Type B pancreatic cell (in vitro differentiated cells): ENCODE data around the gene GNPDA1. TPM values are rescaled to one million over a fixed set of nuclear protein-coding genes. Genes with fewer than 3 reads are reported as not detected.

Experiments used
- DNase-seq: peaks from one replicate; pipeline ENCODE4 v3.0.0; 2021; ENCODE audit warnings: mixed read lengths; ENCODE audit not compliant: unreplicated experiment; ENCODE audit errors: extremely low spot score
- H3K27ac Mint-ChIP-seq: 2 replicates; pipeline ENCODE4 v1.8.0; 2021; ENCODE audit warnings: mild to moderate bottlenecking, mixed read lengths
- H3K27me3 Mint-ChIP-seq: 2 replicates; pipeline ENCODE4 v1.8.0; 2021; ENCODE audit warnings: mixed read lengths
- H3K36me3 Mint-ChIP-seq: 2 replicates; pipeline ENCODE4 v1.8.0; 2021; ENCODE audit warnings: mixed read lengths
- H3K4me1 Mint-ChIP-seq: one replicate; pipeline ENCODE4 v1.8.0; 2021; ENCODE audit warnings: mixed read lengths; ENCODE audit not compliant: unreplicated experiment
- H3K4me3 Mint-ChIP-seq: 2 replicates; pipeline ENCODE4 v1.8.0; 2021; ENCODE audit warnings: mild to moderate bottlenecking, mixed read lengths
- H3K9me3 Mint-ChIP-seq: 2 replicates; pipeline ENCODE4 v1.8.0; 2021; ENCODE audit warnings: mixed read lengths
- total RNA-seq: library from RNA; stranded (reverse); gene quantifications from 2 replicates; pipeline ENCODE4 v1.2.1, GENCODE V29; 2021; ENCODE audit warnings: low replicate concordance
- TF ChIP-seq, protein P1 (sequence below): fragments of 200-600 bp; sonication (generic); conservative IDR thresholded peaks from 2 replicates; pipeline ENCODE4 v1.5.0; 2021; ENCODE audit warnings: antibody characterized with exemption, mild to moderate bottlenecking

The GNPDA1 gene
- total RNA-seq, 1 donor from 2014 or later, result 50.4 TPM

DNA sequence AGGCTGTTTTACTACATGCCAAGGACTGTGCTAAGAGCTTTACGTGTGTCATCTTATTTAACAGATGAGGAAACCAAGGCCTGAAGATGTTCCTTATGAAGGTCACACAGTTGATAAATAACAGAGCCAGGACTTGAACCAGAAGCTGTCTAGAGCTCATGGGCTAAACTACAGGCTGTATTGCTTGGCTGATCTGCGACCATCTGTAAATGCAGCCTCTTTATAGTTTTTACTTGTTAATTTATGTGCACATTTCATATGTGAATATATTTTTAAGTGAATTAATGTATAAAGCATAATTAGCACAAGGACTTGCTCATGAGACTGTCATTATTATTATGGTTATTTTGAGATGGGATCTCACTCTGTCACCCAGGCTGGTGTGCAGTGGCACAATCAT, 19.3 kb upstream of the GNPDA1 start:
- no peak overlapping the region for H3K4me3 Mint-ChIP-seq
- peaks cover 3% of the 10 kb centered on the region for H3K27me3 Mint-ChIP-seq

DNA sequence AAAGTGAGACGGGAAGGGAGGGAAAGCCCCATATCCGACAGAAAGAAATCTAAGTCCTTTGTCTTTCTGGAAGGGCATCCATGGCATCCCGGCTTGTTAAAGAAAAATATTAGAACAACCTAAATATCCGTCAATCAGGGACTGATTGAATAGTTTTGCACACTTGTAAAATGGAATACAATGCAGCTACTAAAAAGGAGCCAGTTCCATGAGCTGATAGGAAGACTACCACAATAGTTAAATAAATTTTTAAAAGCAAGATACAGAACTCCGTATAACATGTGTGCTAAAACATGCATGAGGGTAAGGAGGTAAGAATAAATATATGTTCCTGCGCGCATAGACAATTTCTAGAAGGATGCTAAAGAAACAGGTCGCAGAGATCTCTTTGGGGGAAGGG, 12.8 kb upstream of the GNPDA1 start:
- Mint-ChIP-seq H3K36me3 (no peaks in the 10 kb centered on the region), H3K4me1 (peaks cover 11% of the 10 kb centered on the region), H3K27ac (peak overlapping the region; percentile 95), H3K9me3 (no peaks in the 10 kb centered on the region), H3K27me3 (peaks cover 3% of the 10 kb centered on the region), H3K4me3 (peak overlapping the region; percentile 93)
- no peak for DNase-seq
- TF ChIP-seq, protein P1, sequence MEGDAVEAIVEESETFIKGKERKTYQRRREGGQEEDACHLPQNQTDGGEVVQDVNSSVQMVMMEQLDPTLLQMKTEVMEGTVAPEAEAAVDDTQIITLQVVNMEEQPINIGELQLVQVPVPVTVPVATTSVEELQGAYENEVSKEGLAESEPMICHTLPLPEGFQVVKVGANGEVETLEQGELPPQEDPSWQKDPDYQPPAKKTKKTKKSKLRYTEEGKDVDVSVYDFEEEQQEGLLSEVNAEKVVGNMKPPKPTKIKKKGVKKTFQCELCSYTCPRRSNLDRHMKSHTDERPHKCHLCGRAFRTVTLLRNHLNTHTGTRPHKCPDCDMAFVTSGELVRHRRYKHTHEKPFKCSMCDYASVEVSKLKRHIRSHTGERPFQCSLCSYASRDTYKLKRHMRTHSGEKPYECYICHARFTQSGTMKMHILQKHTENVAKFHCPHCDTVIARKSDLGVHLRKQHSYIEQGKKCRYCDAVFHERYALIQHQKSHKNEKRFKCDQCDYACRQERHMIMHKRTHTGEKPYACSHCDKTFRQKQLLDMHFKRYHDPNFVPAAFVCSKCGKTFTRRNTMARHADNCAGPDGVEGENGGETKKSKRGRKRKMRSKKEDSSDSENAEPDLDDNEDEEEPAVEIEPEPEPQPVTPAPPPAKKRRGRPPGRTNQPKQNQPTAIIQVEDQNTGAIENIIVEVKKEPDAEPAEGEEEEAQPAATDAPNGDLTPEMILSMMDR, result no peak

More for the DNA sequence above, 19.3 kb upstream of the GNPDA1 start:
- Mint-ChIP-seq H3K9me3 (no peaks in the 10 kb centered on the region), H3K4me1 (peaks cover 7% of the 10 kb centered on the region), H3K27ac (no peak overlapping the region), H3K36me3 (no peaks in the 10 kb centered on the region)
- DNase-seq, result no peak
- TF ChIP-seq, protein P1, result no peak

DNA sequence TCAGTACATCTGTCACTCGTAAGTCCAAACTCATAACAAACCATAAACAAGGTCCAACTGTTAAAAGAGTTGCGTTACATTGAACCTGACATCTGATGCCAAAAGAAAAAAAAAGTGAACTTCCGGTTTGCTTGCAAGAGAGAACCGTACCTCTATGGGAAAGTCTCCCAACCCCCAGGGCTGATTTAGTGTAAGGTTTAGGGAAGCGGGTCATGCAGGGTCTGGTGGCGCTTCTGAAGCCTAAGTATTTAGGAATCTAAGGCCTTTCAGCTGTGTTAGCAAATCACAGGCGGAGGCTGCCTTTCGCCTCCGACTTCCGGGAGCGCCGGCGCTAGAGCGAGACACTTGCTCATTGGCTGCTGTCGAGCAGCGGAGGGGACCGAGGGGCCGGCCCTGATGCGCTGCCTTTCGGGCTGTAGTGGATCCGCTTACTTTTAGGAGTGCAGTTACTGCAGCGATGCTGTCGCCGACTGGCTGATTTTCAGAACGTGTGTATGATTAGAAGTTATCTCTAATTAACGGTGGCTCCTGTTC, 12.0 kb upstream of the GNPDA1 start:
- peaks cover 11% of the 10 kb centered on the region for H3K4me1 Mint-ChIP-seq
- H3K27ac Mint-ChIP-seq, result peak overlapping the region; percentile 95
- DNase-seq, result peak; percentile 85
- H3K36me3 Mint-ChIP-seq, result no peaks in the 10 kb centered on the region
- H3K9me3 Mint-ChIP-seq, result no peaks in the 10 kb centered on the region
- H3K4me3 Mint-ChIP-seq, result peak overlapping the region; percentile 93
- TF ChIP-seq, protein P1, result no peak
- H3K27me3 Mint-ChIP-seq, result no peaks in the 10 kb centered on the region

DNA sequence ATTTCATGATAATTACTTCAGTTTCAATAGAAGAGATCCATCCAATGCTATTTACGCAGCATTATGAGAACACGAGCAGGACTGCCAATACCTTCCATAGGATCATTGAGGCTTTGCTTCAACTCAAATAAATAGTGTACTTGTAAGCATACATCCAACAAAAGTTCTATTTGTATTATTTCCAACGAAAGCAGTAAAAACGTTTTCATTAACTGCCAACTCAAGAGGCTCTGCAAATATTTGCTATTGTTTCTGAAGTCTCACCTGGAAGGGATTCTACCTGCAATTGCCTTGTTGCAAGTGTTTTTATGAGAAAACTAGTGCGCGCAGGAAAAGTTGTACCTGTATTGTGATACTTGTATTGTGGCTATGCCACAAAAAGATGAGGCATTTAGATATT, 11.0 kb upstream of the GNPDA1 start:
- H3K36me3 Mint-ChIP-seq, result no peaks in the 10 kb centered on the region
- H3K9me3 Mint-ChIP-seq, result no peaks in the 10 kb centered on the region
- peaks cover 11% of the 10 kb centered on the region for H3K4me1 Mint-ChIP-seq
- H3K4me3 Mint-ChIP-seq, result peak overlapping the region; percentile 93
- TF ChIP-seq, protein P1, result no peak
- no peak overlapping the region for H3K27ac Mint-ChIP-seq
- DNase-seq, result no peak
- H3K27me3 Mint-ChIP-seq, result no peaks in the 10 kb centered on the region

DNA sequence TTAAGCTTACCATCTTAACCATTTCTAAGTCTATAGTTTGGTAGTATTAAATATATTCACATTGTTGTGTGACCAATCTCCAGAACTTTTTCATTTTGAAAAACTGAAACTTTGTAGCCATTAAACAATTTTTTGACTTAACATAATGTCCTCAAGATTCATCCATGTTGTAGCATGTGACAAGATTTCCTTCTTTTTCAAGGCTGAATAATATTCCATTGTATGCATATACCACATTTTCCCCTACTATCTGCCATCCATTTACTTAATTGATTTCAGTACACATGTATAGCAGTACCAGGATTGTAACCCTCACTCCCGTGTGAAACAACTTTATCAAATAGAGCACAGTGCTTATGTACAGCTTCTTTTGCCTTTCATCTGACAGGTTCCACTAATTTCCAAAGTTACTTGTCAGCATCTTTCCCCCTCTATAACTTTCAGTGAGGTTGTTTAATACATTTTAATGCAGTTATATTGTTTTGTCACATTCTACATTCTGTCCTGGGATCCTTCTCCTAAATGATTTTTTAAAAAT, 7.4 kb upstream of the GNPDA1 start:
- no peak overlapping the region for H3K4me3 Mint-ChIP-seq
- TF ChIP-seq, protein P1, result no peak
- H3K9me3 Mint-ChIP-seq, result no peaks in the 10 kb centered on the region

More for the DNA sequence above, 7.4 kb upstream of the GNPDA1 start:
- H3K27ac Mint-ChIP-seq, result no peak overlapping the region
- DNase-seq, result no peak
- no peaks in the 10 kb centered on the region for H3K27me3 Mint-ChIP-seq
- H3K36me3 Mint-ChIP-seq, result no peaks in the 10 kb centered on the region
- peaks cover 17% of the 10 kb centered on the region for H3K4me1 Mint-ChIP-seq
